Lung microvascular endothelial cell (primary cell): ENCODE measurements around the gene MVP. TPM values are rescaled to one million over a fixed set of nuclear protein-coding genes. Genes with fewer than 3 reads are reported as not detected.
"Not testable (repeated sequence)": the region's sequence is repeated elsewhere in the genome, so short reads cannot be mapped to it uniquely, and the experiment has no call there.

Experiments
- DNase-seq, 2 donors: peaks; one replicate each; pipeline versions ENCODE4 v3.0.0 to v3.0.0-alpha.2; 2010; ENCODE audit warnings: low read depth in 2 of 2
- total RNA-seq: library from RNA; depleted of rRNA; stranded (reverse); fragments of >200 nt; gene quantifications from 2 replicates; pipeline ENCODE4 v1.2.1, GENCODE V29; 2014

Gene MVP
- total RNA-seq, 1 donor from 2014 or later = 122 TPM

- DNase-seq = no peak
These were observed 5.1 kb upstream of the MVP start for GRCh38 chr16:29815032-29815721.

DNA sequence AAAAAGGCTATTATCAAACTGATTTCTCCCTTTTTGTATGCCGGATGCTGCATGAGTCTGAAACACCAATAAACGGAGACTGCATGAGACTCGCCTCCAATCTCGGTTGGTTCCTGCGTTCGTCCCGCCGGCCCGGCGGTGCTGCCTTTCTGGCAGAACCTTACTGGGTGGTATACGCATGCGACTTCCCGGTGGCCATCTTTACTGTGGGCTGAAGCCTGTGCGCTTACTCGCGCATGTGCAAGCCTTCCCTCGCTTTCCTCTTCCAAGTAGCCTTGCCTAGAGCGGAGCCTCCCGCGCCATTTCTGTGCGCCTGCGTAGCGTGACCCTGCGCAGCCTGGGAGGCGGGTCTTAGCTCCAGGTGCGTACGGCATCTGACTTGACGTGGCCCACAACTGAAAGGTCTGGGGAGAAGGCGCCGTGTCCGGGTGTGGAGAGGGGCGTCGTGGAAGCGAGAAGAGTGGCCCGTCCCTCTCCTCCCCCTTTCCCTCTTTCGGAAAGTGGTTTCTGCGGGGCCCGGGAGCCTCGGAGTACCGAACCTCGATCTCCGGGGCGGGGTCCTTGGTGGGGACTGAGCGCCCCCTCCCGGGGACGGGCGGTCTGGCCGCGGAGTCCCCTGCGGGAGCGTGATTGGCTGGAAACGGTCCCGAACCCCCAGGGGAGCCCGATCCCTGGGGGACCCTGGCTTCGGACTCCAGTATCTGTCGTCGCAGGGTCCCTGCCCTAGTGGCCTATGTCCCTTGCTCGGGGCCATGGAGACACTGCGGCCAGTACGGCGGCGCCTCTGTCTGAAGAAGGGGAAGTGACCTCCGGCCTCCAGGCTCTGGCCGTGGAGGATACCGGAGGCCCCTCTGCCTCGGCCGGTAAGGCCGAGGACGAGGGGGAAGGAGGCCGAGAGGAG, 4.2 kb upstream of the MVP start, which contains the start of gene PAGR1:
TSS of gene PAGR1 (plus strand) at position 360 of the 901 bp plus-strand sequence. CDS start at position 734, 374 bp downstream.
- DNase-seq = peak; percentile 100

- peak; percentile 60 to 63 for DNase-seq
These were observed 3.4 kb upstream of the MVP start for GRCh38 chr16:29816694-29817441.

- DNase-seq = no peak
These were observed 2.2 kb upstream of the MVP start for GRCh38 chr16:29818082-29818481.

GRCh38 chr16:29819506-29819905, 756 bp upstream of the MVP start:
- no peak for DNase-seq

GRCh38 chr16:29820730-29821642, 724 bp downstream of the MVP start:
- DNase-seq = peak; percentile 49 to 51

GRCh38 chr16:29821643-29822115, 1.4 kb downstream of the MVP start:
- DNase-seq = peak; percentile 52 to 82

DNA sequence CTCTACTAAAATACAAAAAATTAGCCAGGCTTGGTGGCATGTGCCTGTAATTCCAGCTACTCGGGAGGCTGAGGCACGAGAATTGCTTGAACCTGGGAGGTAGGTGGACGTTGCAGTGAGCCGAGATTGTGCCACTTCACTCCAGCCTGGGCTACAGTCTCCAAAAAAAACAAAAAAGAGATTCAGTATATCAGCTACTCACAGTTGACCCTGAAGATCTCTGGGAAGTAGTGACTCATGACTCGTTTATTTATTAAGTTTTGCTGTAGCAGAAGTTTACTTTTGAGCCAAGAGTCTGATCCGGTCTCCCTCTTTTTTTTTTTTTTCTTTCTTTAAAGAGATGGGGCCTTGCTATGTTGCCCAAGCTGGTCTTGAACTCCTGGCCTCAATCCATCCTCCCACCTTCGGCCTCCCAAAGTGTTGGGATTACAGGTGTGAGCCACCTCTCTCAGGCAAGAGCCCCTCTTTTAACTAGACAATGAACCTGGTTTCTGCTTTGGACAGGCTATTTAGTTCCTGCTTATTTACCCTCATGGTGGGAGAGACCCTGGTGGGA, 4.4 kb downstream of the MVP start:
- peak; percentile 35 to 85 for DNase-seq

- DNase-seq = peak; percentile 48 to 75
These were observed 5.1 kb downstream of the MVP start for GRCh38 chr16:29825145-29826044.

- no peak for DNase-seq
These were observed 6.1 kb downstream of the MVP start for GRCh38 chr16:29826342-29826695.

GRCh38 chr16:29830774-29831173, 10.5 kb downstream of the MVP start:
- DNase-seq = no peak

DNA sequence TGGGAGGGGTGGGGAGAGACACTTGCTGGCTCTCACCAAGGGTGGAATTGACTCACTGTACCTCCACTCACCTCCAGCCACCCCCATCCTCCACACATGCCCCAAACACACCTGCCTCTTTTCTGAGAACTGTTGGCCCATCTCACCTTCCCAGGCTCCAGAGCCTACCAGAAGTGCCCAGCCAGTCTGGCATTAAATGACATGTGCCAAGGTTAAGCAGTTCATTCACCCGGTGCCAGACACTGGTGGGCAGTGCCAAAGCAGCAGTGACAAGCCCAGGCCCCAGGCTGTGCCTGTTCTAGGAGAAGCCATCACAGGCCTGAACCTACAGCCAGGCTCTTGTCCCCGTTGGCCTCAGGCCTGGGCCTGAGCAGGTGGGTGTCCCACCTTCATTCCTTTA, 11.2 kb downstream of the MVP start:
- DNase-seq = no peak

- DNase-seq = not testable (repeated sequence)
These were observed 13.0 kb downstream of the MVP start for GRCh38 chr16:29833219-29833618.

DNA sequence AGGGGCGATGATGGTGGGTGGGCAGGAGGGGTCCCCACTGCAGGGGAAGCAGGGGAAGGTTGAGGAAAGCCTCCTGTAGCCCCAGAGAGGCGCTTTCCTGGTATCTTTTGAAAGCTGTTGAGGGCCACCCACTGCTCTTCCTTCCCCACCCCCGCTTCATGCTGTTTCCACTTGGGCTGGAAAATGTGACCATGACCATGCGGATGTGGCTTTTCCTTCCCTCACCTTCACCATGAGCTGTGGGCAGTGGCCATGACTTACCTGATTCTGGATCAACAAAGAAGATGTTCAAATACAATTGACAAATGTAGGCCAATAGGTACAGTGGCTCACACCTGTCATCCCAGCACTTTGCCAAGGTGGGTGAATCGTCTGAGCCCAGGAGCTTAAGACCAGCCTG, 13.8 kb downstream of the MVP start:
- no peak for DNase-seq

GRCh38 chr16:29835926-29836325, 15.7 kb downstream of the MVP start:
- DNase-seq = no peak

DNA sequence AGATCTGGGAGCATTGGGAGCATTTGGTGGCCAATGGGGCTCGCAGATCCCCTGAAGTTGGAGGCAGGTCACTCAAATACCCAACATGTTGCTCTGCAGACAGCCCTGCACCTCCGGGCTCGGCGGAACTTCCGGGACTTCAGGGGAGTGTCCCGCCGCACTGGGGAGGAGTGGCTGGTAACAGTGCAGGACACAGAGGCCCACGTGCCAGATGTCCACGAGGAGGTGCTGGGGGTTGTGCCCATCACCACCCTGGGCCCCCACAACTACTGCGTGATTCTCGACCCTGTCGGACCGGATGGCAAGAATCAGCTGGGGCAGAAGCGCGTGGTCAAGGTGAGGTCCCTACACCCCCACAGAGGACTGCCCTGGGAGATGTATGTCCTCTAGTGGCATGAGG, 16.4 kb downstream of the MVP start:
- DNase-seq = no peak

DNA sequence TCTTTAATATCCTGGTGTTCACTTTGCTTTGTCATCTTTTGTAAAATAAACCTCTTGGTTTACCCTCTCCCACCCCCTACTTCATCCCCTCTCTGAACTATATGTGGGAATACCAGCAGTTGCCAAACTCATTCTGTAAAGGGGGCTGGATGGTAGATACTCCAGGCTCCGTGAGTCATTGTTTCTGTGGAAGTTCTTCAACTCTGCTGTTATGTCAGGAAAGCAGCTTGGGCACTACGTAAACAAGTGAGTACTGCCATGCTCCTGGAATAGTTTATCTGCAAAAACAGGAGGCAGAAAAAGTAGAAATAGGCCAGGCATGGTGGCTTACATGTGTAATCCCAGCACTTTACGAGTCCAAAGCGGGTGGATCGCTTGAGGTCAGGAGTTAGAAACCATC, 17.6 kb downstream of the MVP start:
- DNase-seq = peak; percentile 49 to 50

GRCh38 chr16:29839822-29840221, 19.6 kb downstream of the MVP start:
- no peak for DNase-seq

GRCh38 chr16:29840240-29840639, 20.0 kb downstream of the MVP start:
- no peak for DNase-seq
